ENCODE data around the gene OR9Q2.

Gene OR9Q2, protein sequence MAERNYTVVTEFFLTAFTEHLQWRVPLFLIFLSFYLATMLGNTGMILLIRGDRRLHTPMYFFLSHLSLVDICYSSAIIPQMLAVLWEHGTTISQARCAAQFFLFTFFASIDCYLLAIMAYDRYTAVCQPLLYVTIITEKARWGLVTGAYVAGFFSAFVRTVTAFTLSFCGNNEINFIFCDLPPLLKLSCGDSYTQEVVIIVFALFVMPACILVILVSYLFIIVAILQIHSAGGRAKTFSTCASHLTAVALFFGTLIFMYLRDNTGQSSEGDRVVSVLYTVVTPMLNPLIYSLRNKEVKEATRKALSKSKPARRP

DNA sequence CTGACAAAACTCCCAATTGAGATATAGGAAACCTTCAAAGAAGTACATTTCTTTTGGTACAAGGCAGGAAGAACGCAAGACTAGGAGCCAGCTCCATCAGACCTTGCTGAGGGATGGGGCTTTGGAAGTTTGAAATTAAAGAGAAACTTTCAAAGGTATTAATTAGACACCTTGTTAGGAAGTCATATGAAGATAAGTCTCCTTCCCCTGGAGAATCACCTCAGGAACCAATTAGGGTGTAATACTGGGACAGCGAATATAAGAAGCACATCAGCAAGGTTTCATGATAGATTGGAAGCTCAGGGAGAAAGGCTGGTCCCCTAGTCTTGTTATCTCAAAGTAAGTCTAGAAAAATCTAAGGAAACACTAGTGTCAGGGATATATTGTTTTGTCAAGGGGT lies at the start of gene OR9Q2:
Gene OR9Q2, plus strand, starts transcription at position 301 of the 400 bp plus-strand sequence. CDS start 1,421 bp downstream, outside the sequence.
- DNase-seq (ENCODE audit: low read depth) = no peak
- TF ChIP-seq, protein P1, sequence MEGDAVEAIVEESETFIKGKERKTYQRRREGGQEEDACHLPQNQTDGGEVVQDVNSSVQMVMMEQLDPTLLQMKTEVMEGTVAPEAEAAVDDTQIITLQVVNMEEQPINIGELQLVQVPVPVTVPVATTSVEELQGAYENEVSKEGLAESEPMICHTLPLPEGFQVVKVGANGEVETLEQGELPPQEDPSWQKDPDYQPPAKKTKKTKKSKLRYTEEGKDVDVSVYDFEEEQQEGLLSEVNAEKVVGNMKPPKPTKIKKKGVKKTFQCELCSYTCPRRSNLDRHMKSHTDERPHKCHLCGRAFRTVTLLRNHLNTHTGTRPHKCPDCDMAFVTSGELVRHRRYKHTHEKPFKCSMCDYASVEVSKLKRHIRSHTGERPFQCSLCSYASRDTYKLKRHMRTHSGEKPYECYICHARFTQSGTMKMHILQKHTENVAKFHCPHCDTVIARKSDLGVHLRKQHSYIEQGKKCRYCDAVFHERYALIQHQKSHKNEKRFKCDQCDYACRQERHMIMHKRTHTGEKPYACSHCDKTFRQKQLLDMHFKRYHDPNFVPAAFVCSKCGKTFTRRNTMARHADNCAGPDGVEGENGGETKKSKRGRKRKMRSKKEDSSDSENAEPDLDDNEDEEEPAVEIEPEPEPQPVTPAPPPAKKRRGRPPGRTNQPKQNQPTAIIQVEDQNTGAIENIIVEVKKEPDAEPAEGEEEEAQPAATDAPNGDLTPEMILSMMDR (conservative IDR thresholded peaks at IDR 0.05; ENCODE audit: low read length) = no peak
- H3K4me3 ChIP-seq (ENCODE audit: low read length) = no peak within 1 kb of the TSS

DNA sequence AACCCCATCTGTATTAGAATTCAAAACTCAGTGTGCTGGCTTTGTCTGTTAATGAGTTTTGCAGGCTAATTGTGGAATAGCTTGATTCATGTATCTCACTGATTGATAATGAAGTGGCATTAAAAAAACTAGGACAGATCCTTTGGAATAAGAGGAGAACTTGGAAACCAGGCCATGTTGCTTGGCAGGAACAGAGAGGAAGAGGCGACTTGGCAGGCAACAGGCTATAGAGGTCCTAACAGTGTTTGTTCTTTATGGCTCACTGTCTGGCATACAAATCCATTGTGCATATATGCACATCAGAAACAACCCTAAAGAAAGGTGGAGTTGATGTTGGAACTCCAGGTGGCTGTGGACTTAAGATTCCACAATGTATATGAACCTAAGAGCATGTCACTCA lies 46.1 kb upstream of the OR9Q2 start:
- no peak for DNase-seq (ENCODE audit: low read depth)
- TF ChIP-seq, protein P1 (conservative IDR thresholded peaks at IDR 0.05; ENCODE audit: low read length) = no peak
- no peak overlapping the region for H3K4me3 ChIP-seq (ENCODE audit: low read length)

DNA sequence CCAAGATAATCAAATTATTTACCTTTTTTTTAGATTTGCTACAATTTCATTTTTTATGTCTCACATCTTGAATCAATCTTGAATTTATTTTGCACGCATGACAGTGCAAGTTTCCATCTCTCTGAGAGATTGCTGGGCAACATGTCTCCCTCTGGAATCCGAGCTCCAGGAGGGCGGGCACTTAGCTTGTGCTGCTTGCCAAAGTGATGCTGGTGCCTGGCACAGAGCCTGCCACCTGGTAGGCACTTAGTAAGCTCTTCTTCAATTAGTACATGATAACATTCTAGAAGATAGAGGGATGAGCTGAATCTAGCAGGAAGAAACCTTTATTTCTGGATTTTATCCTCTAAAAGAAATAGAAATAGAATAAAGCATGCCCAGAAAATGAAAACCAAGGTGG lies 36.1 kb upstream of the OR9Q2 start:
- H3K4me3 ChIP-seq (ENCODE audit: low read length) = no peak overlapping the region
- DNase-seq (ENCODE audit: low read depth) = no peak
- TF ChIP-seq, protein P1 (conservative IDR thresholded peaks at IDR 0.05; ENCODE audit: low read length) = no peak

DNA sequence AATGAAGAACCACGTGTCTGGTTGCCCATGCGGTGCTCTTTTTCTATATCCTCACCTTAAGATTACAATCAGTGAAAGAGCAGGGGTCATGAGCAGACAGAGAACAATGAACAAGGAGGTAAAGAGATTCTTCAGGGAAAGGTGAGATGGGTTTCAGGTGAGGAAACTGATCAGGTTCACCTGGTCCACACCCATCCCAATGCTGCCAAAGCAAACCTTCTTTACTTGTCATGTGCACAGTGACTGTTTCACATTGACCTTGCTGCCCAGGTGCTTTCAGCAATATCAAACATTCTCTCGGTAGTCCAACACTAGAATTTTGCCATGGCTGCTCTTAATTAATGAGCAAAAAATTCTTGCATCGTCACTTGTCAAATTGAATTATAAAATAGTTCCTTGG lies 24.5 kb upstream of the OR9Q2 start:
- no peak for DNase-seq (ENCODE audit: low read depth)
- TF ChIP-seq, protein P1 (conservative IDR thresholded peaks at IDR 0.05; ENCODE audit: low read length) = no peak
- no peak overlapping the region for H3K4me3 ChIP-seq (ENCODE audit: low read length)

DNA sequence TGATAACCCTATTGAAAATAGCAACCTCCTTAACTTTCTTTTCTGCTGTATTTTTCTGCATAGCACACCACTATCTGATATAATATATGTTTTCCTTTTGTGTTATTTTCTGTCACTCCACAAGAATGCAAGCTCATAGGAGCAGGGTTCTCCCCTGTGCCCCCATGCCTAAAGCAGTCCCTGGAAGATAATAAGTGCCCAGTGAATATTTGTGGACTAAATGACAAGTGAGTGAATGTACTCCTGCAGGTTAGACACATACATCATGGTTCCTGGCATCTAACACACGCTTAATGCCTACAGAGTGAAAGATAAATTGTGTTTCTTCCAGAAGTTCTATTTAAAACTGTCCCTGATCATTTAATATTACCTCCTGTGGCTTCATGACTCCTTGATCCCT lies 23.9 kb upstream of the OR9Q2 start:
- TF ChIP-seq, protein P1 (conservative IDR thresholded peaks at IDR 0.05; ENCODE audit: low read length) = no peak
- no peak for DNase-seq (ENCODE audit: low read depth)
- no peak overlapping the region for H3K4me3 ChIP-seq (ENCODE audit: low read length)

DNA sequence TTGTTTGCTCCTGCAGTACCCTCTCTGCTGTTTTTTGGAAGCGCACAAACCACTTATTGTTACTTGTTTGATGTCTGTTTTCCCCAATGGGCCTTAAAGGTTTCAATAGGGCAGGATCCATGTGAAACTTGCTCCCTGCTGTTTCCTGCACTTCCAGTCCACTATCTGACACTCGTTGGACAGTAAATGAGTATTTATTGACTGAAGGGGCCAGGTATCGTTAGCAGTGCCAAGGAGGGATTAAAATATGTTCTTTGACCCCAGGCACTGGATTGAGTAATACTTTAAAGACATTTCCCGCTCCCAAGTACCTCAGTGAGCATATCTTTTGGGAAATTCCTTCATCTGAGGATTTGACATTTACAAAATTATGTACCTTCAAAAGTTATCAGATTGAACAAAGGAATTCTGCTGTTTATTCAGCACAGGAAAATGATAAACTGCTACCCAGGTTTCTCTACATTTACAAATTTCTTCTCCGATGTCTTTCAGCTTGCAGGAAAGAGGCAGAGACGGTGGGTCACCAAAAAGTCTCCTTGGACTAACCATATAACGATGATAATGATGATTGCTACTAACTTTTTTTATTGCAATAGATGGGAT lies 23.3 kb upstream of the OR9Q2 start:
- H3K4me3 ChIP-seq (ENCODE audit: low read length) = no peak overlapping the region
- DNase-seq (ENCODE audit: low read depth) = no peak
- TF ChIP-seq, protein P1 (conservative IDR thresholded peaks at IDR 0.05; ENCODE audit: low read length) = no peak

Measured in AG10803 (cell line).